Ishikawa (cell line): Measurements from ENCODE around the gene MFSD6L.

Experiments used
- CEBPB ChIP-seq: IDR thresholded peaks from 2 replicates; pipeline ENCODE4 v1.6.1; 2012
- CREB1 ChIP-seq: IDR thresholded peaks from 2 replicates; pipeline ENCODE4 v1.6.1; 2012; ENCODE audit warnings: low read depth
- EGR1 ChIP-seq: IDR thresholded peaks from 2 replicates; pipeline ENCODE4 v1.6.1; 2012
- EP300 ChIP-seq: IDR thresholded peaks from 2 replicates; pipeline ENCODE4 v1.6.1; 2012; ENCODE audit warnings: borderline replicate concordance
- FOXM1 ChIP-seq: IDR thresholded peaks from 2 replicates; pipeline ENCODE4 v1.6.1; 2012; ENCODE audit warnings: low read depth, borderline replicate concordance
- NFIC ChIP-seq: IDR thresholded peaks from 2 replicates; pipeline ENCODE4 v1.6.1; 2012
- RAD21 ChIP-seq: IDR thresholded peaks from 2 replicates; pipeline ENCODE4 v1.6.1; 2012; ENCODE audit warnings: low read depth
- REST ChIP-seq: IDR thresholded peaks from 2 replicates; pipeline ENCODE4 v1.6.1; 2012; ENCODE audit warnings: low read depth, mild to moderate bottlenecking
- TAF1 ChIP-seq: IDR thresholded peaks from 2 replicates; pipeline ENCODE4 v1.6.1; 2012; ENCODE audit warnings: low read depth, mild to moderate bottlenecking
- TCF12 ChIP-seq: IDR thresholded peaks from 2 replicates; pipeline ENCODE4 v1.6.1; 2012; ENCODE audit warnings: low read depth
- TEAD4 ChIP-seq: IDR thresholded peaks from 2 replicates; pipeline ENCODE4 v1.6.1; 2012
- YY1 ChIP-seq: IDR thresholded peaks from 2 replicates; pipeline ENCODE4 v1.6.1; 2012; ENCODE audit warnings: low read depth
- ZBTB7A ChIP-seq: IDR thresholded peaks from 2 replicates; pipeline ENCODE4 v1.6.1; 2012; ENCODE audit warnings: low read depth
- TF ChIP-seq, protein P1 (sequence below): IDR thresholded peaks from 2 replicates; pipeline ENCODE4 v1.6.1; 2012
- TF ChIP-seq, protein P2 (sequence below): IDR thresholded peaks from 2 replicates; pipeline ENCODE4 v1.6.1; 2012

MFSD6L gene

GRCh38 chr17:8829036-8829941 is 30.1 kb upstream of the MFSD6L start:
- TF ChIP-seq TAF1 (no peak), RAD21 (no peak), ZBTB7A (no peak), TCF12 (no peak), TEAD4 (no peak), CREB1 (no peak), CEBPB (no peak), REST (no peak), EP300 (no peak)
- TF ChIP-seq, protein P1, sequence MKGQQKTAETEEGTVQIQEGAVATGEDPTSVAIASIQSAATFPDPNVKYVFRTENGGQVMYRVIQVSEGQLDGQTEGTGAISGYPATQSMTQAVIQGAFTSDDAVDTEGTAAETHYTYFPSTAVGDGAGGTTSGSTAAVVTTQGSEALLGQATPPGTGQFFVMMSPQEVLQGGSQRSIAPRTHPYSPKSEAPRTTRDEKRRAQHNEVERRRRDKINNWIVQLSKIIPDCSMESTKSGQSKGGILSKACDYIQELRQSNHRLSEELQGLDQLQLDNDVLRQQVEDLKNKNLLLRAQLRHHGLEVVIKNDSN, result no peak

DNA sequence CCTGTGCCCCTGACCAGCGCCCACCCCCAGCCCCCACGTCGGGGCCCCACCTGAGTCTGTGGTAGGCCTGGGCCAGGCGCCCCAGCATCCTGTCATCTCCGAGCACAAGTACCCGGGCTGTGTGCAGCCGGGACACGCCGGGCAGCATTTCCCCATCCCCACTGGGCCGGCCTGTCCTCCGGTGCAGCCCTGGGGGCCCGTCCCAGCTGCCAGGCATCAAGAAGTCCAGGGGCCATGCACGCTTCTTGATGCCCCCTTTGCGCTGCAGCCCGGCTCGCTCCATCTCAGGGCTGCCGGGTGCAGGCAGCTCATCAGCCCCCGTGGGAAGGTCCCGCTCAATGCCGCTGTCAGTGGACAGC is 29.3 kb upstream of the MFSD6L start:
- TF ChIP-seq EP300, result no peak
- no peak for TF ChIP-seq TCF12
- TF ChIP-seq ZBTB7A, result no peak
- TF ChIP-seq RAD21, result no peak
- TF ChIP-seq, protein P1, result no peak
- TF ChIP-seq FOXM1, result no peak
- no peak for TF ChIP-seq TEAD4
- no peak for TF ChIP-seq CEBPB
- no peak for TF ChIP-seq NFIC
- TF ChIP-seq CREB1, result no peak
- TF ChIP-seq, protein P2, sequence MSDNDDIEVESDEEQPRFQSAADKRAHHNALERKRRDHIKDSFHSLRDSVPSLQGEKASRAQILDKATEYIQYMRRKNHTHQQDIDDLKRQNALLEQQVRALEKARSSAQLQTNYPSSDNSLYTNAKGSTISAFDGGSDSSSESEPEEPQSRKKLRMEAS, result no peak
- TF ChIP-seq EGR1, result no peak
- TF ChIP-seq TAF1, result no peak
- no peak for TF ChIP-seq REST
- TF ChIP-seq YY1, result no peak

GRCh38 chr17:8826808-8827435 is 27.8 kb upstream of the MFSD6L start:
- no peak for TF ChIP-seq RAD21

DNA sequence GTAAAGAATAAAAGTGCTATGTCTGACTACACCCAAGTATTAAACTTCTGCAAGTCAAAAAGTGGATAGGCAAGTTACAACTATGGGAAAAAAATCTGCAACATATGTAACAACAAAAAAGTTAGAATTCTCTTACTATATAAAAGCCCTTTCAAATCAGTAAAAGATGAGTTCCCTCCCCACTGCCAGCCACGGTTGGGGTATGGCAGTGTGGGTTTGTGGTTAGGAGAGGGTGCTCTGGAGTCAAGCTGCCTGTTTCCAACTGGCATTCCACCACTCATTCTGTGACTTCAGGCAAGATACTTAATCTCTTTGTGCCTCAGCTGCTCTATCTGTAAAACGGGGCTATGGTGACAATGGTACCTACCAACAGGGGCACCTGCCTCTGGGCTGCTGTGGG is 26.6 kb upstream of the MFSD6L start:
- TF ChIP-seq YY1, result no peak
- no peak for TF ChIP-seq EP300
- TF ChIP-seq EGR1, result no peak
- TF ChIP-seq TEAD4, result no peak
- TF ChIP-seq ZBTB7A, result no peak
- no peak for TF ChIP-seq CEBPB
- no peak for TF ChIP-seq RAD21
- TF ChIP-seq CREB1, result no peak
- TF ChIP-seq REST, result no peak
- TF ChIP-seq FOXM1, result no peak
- TF ChIP-seq, protein P2, result no peak
- no peak for TF ChIP-seq TCF12
- no peak for TF ChIP-seq NFIC
- TF ChIP-seq TAF1, result no peak
- TF ChIP-seq, protein P1, result no peak
